Measurements from ENCODE around the gene SGMS2. TPM values are rescaled to one million over a fixed set of nuclear protein-coding genes. Genes with fewer than 3 reads are reported as not detected.
A peak's percentile ranks its signal among the peaks of the same experiment; 100 is the strongest.

The SGMS2 gene
- total RNA-seq, 2 experiments from 2014 or later: 0.42 to 0.46 TPM

GRCh38 chr4:107837317-107837716 is 12.6 kb downstream of the SGMS2 start:
- Mint-ChIP-seq H3K9me3 (no peaks in the 10 kb centered on the region), H3K27ac (no peak overlapping the region), H3K4me1 (no peaks in the 10 kb centered on the region), H3K4me3 (no peak overlapping the region), H3K27me3 (peaks cover 8% of the 10 kb centered on the region), H3K36me3 (ENCODE audit: low read depth) (no peaks in the 10 kb centered on the region)
- ChIA-PET CTCF (no interaction called here), POLR2A (no interaction called here)
- DNase-seq: no peak

GRCh38 chr4:107837776-107838618 is 13.3 kb downstream of the SGMS2 start:
- H3K36me3 Mint-ChIP-seq (ENCODE audit: low read depth): no peaks in the 10 kb centered on the region
- peaks cover 9% of the 10 kb centered on the region for H3K27me3 Mint-ChIP-seq
- no peak overlapping the region for H3K27ac Mint-ChIP-seq
- CTCF ChIA-PET: no interaction called here
- H3K4me1 Mint-ChIP-seq: no peaks in the 10 kb centered on the region
- no peak overlapping the region for H3K4me3 Mint-ChIP-seq
- no peak for DNase-seq
- no peaks in the 10 kb centered on the region for H3K9me3 Mint-ChIP-seq
- POLR2A ChIA-PET: no interaction called here

GRCh38 chr4:107838861-107839565 is 14.3 kb downstream of the SGMS2 start:
- peaks cover 9% of the 10 kb centered on the region for H3K27me3 Mint-ChIP-seq
- no peaks in the 10 kb centered on the region for H3K36me3 Mint-ChIP-seq (ENCODE audit: low read depth)
- CTCF ChIA-PET: no interaction called here
- POLR2A ChIA-PET: no interaction called here
- H3K27ac Mint-ChIP-seq: no peak overlapping the region
- no peak for DNase-seq
- H3K4me1 Mint-ChIP-seq: no peaks in the 10 kb centered on the region
- H3K9me3 Mint-ChIP-seq: no peaks in the 10 kb centered on the region
- H3K4me3 Mint-ChIP-seq: no peak overlapping the region

GRCh38 chr4:107843391-107843790 is 18.7 kb downstream of the SGMS2 start:
- POLR2A ChIA-PET: no interaction called here
- Mint-ChIP-seq H3K27ac (no peak overlapping the region), H3K27me3 (peaks cover 9% of the 10 kb centered on the region), H3K9me3 (peaks cover 4% of the 10 kb centered on the region), H3K4me1 (no peaks in the 10 kb centered on the region), H3K36me3 (ENCODE audit: low read depth) (no peaks in the 10 kb centered on the region), H3K4me3 (no peak overlapping the region)
- CTCF ChIA-PET: no interaction called here
- DNase-seq: no peak

- POLR2A ChIA-PET: no interaction called here
- peaks cover 8% of the 10 kb centered on the region for H3K9me3 Mint-ChIP-seq
- peaks cover 3% of the 10 kb centered on the region for H3K36me3 Mint-ChIP-seq (ENCODE audit: low read depth)
- peaks cover 5% of the 10 kb centered on the region for H3K27me3 Mint-ChIP-seq
- no peak overlapping the region for H3K27ac Mint-ChIP-seq
- no peak overlapping the region for H3K4me3 Mint-ChIP-seq
- H3K4me1 Mint-ChIP-seq: peaks cover 9% of the 10 kb centered on the region
- DNase-seq: no peak
- CTCF ChIA-PET: interaction anchor here (0.8 to 1.6 kb wide), 2 partner anchors 8 to 10 kb away, joined by 3 to 5 read pairs; no protein-coding TSS in a partner anchor
Measured at GRCh38 chr4:107845681-107846080, 20.9 kb downstream of the SGMS2 start.

GRCh38 chr4:107850438-107850837 is 25.7 kb downstream of the SGMS2 start:
- peak; percentile 29 for DNase-seq
- H3K4me3 Mint-ChIP-seq: no peak overlapping the region
- H3K27ac Mint-ChIP-seq: peak overlapping the region; percentile 5
- H3K27me3 Mint-ChIP-seq: peaks cover 11% of the 10 kb centered on the region
- H3K4me1 Mint-ChIP-seq: peaks cover 20% of the 10 kb centered on the region
- peaks cover 8% of the 10 kb centered on the region for H3K9me3 Mint-ChIP-seq
- POLR2A ChIA-PET: no interaction called here
- CTCF ChIA-PET: no interaction called here
- H3K36me3 Mint-ChIP-seq (ENCODE audit: low read depth): peaks cover 5% of the 10 kb centered on the region

GRCh38 chr4:107853444-107854355 is 29.0 kb downstream of the SGMS2 start:
- H3K27ac Mint-ChIP-seq: no peak overlapping the region
- ChIA-PET POLR2A (no interaction called here), CTCF (interaction anchor here (1.2 kb wide), 1 partner anchor 9 kb away, joined by 5 read pairs; no protein-coding TSS in a partner anchor)
- peaks cover 4% of the 10 kb centered on the region for H3K9me3 Mint-ChIP-seq
- no peak for DNase-seq
- H3K4me3 Mint-ChIP-seq: no peak overlapping the region
- peaks cover 20% of the 10 kb centered on the region for H3K4me1 Mint-ChIP-seq
- peaks cover 24% of the 10 kb centered on the region for H3K27me3 Mint-ChIP-seq
- peaks cover 5% of the 10 kb centered on the region for H3K36me3 Mint-ChIP-seq (ENCODE audit: low read depth)

GRCh38 chr4:107854356-107855022 is 29.8 kb downstream of the SGMS2 start:
- POLR2A ChIA-PET: no interaction called here
- Mint-ChIP-seq H3K4me1 (peaks cover 20% of the 10 kb centered on the region), H3K9me3 (peaks cover 4% of the 10 kb centered on the region), H3K36me3 (ENCODE audit: low read depth) (peaks cover 5% of the 10 kb centered on the region), H3K4me3 (no peak overlapping the region), H3K27me3 (peaks cover 24% of the 10 kb centered on the region), H3K27ac (no peak overlapping the region)
- CTCF ChIA-PET: interaction anchor here (1.2 kb wide), 1 partner anchor 10 kb away, joined by 5 read pairs; no protein-coding TSS in a partner anchor
- DNase-seq: no peak

GRCh38 chr4:107855723-107856122 is 31.0 kb downstream of the SGMS2 start:
- no peaks in the 10 kb centered on the region for H3K9me3 Mint-ChIP-seq
- ChIA-PET POLR2A (no interaction called here), CTCF (no interaction called here)
- H3K27me3 Mint-ChIP-seq: peaks cover 24% of the 10 kb centered on the region
- no peak overlapping the region for H3K27ac Mint-ChIP-seq
- no peak for DNase-seq
- peaks cover 11% of the 10 kb centered on the region for H3K4me1 Mint-ChIP-seq
- no peak overlapping the region for H3K4me3 Mint-ChIP-seq
- peaks cover 2% of the 10 kb centered on the region for H3K36me3 Mint-ChIP-seq (ENCODE audit: low read depth)

GRCh38 chr4:107856901-107857300 is 32.2 kb downstream of the SGMS2 start:
- Mint-ChIP-seq H3K9me3 (no peaks in the 10 kb centered on the region), H3K27ac (no peak overlapping the region), H3K4me3 (no peak overlapping the region), H3K4me1 (no peaks in the 10 kb centered on the region), H3K36me3 (ENCODE audit: low read depth) (no peaks in the 10 kb centered on the region), H3K27me3 (peaks cover 24% of the 10 kb centered on the region)
- ChIA-PET POLR2A (no interaction called here), CTCF (no interaction called here)
- no peak for DNase-seq

- ChIA-PET POLR2A (no interaction called here), CTCF (no interaction called here)
- Mint-ChIP-seq H3K4me3 (no peak overlapping the region), H3K27ac (no peak overlapping the region), H3K27me3 (peaks cover 24% of the 10 kb centered on the region), H3K9me3 (no peaks in the 10 kb centered on the region), H3K4me1 (peaks cover 3% of the 10 kb centered on the region), H3K36me3 (ENCODE audit: low read depth) (no peaks in the 10 kb centered on the region)
- no peak for DNase-seq
Measured at GRCh38 chr4:107857741-107858140, 33.0 kb downstream of the SGMS2 start.

GRCh38 chr4:107858158-107858742 is 33.5 kb downstream of the SGMS2 start:
- Mint-ChIP-seq H3K36me3 (ENCODE audit: low read depth) (no peaks in the 10 kb centered on the region), H3K4me1 (peaks cover 8% of the 10 kb centered on the region)

More at GRCh38 chr4:107858158-107858742, 33.5 kb downstream of the SGMS2 start:
- H3K27me3 Mint-ChIP-seq: peaks cover 24% of the 10 kb centered on the region
- ChIA-PET CTCF (no interaction called here), POLR2A (no interaction called here)
- H3K9me3 Mint-ChIP-seq: no peaks in the 10 kb centered on the region
- no peak overlapping the region for H3K27ac Mint-ChIP-seq
- no peak for DNase-seq
- H3K4me3 Mint-ChIP-seq: no peak overlapping the region
